HG03565 (cell line): ENCODE results near the gene CASR.

ENCODE experiments used
- ATAC-seq: cut with Tn5 transposase; IDR thresholded peaks from one replicate; pipeline ENCODE4 v1.9.1; 2021; ENCODE audit warnings: mild to moderate bottlenecking, moderate library complexity; ENCODE audit not compliant: unreplicated experiment

CASR gene

GRCh38 chr3:122255757-122256439 is 72.4 kb downstream of the CASR start:
- peak; percentile 69 for ATAC-seq

- ATAC-seq = no peak
Observed at GRCh38 chr3:122257644-122258364, 74.3 kb downstream of the CASR start.

- ATAC-seq = peak; percentile 62
Observed at GRCh38 chr3:122258757-122259371, 75.4 kb downstream of the CASR start.

GRCh38 chr3:122260206-122260605 is 76.7 kb downstream of the CASR start:
- ATAC-seq = no peak

- no peak for ATAC-seq
Observed at GRCh38 chr3:122263058-122263457, 79.6 kb downstream of the CASR start.

GRCh38 chr3:122263974-122264588 is 80.6 kb downstream of the CASR start:
- no peak for ATAC-seq

- ATAC-seq = no peak
Observed at GRCh38 chr3:122265957-122266356, 82.5 kb downstream of the CASR start.

- ATAC-seq = peak; percentile 54
Observed at GRCh38 chr3:122268257-122269024, 85.0 kb downstream of the CASR start.

- no peak for ATAC-seq
Observed at GRCh38 chr3:122269045-122269444, 85.6 kb downstream of the CASR start.

GRCh38 chr3:122271246-122271898 is 87.9 kb downstream of the CASR start:
- ATAC-seq = no peak

- no peak for ATAC-seq
Observed at GRCh38 chr3:122272879-122273278, 89.4 kb downstream of the CASR start.

GRCh38 chr3:122273498-122273897 is 90.0 kb downstream of the CASR start:
- no peak for ATAC-seq

GRCh38 chr3:122281891-122282290 is 98.4 kb downstream of the CASR start:
- ATAC-seq = no peak

- ATAC-seq = no peak
Observed at GRCh38 chr3:122283796-122284445, 100.5 kb downstream of the CASR start.

- no peak for ATAC-seq
Observed at GRCh38 chr3:122284486-122284885, 101.0 kb downstream of the CASR start.

GRCh38 chr3:122294359-122294758 is 110.9 kb downstream of the CASR start:
- ATAC-seq = no peak

GRCh38 chr3:122295266-122296062 is 112.0 kb downstream of the CASR start:
- ATAC-seq = no peak

- ATAC-seq = peak; percentile 59
Observed at GRCh38 chr3:122298239-122298638, 114.8 kb downstream of the CASR start.

- no peak for ATAC-seq
Observed at GRCh38 chr3:122299215-122299614, 115.7 kb downstream of the CASR start.
